GM19467 (cell line): ENCODE results near the gene CLDND1.
A peak's percentile ranks its signal among the peaks of the same experiment; 100 is the strongest.
"Not testable (repeated sequence)": the region's sequence is repeated elsewhere in the genome, so short reads cannot be mapped to it uniquely, and the experiment has no call there.

Experiments used
- ATAC-seq: cut with Tn5 transposase; IDR thresholded peaks from one replicate; pipeline ENCODE4 v1.9.1; 2021; ENCODE audit warnings: mild to moderate bottlenecking, moderate library complexity; ENCODE audit not compliant: unreplicated experiment

Gene CLDND1

DNA sequence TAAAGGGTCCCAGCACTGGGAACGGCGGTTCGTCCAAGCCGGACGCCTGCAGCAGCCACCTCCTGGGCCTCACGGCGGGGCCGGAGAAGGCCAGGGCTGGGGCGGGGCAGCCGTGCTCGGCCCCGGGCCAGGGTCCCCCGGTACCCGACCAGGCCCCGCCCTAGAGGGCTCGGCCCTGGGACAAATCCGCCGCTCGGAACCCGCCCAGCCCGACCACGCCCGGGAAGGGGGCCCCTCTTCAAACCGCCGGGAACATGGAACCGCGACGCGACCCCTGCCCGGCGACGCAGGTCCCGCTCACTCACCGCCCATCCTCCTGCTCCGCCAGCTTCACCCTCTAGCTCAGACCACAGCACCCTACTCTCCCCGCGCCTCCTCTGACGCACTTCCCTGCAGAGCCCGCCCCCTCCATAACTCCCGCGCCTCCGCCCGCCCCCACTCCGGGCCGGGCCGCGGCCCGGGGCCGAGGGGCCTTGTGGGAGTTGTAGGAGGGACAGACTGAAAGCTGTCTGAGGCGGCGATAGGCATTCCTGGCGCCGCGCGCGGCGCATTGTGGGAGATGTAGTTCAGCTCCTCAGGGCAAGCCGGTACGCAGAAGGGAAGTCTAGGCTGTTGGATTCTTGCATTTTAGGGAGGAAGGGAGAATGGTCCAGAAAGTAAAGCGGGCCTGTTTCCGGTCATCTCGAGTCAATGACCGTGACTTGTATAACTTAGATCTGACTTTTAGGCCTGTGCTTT, at the start of gene CLDND1:
CLDND1 (minus strand) TSS at position 359 of the 738 bp plus-strand sequence. CDS start 1,478 bp downstream, outside the sequence.
- peak; percentile 87 for ATAC-seq

DNA sequence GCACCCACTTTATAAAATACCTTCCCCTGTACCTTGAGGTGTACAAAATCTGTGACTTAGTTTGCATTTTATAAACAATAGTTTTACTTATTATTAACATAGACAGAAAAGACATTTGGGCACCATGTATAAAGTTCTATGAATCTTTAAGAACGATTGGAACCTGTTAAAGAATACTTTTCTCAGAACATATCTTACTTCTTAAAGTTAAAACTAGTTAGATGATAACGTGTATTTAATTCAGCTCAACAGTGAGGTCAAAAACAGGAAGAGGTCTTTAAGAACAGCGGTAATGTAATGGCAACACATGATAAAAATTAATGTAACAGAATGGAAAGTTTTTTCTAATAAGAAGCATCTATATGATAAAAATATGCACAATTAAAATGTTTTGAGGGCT, 45.7 kb upstream of the CLDND1 start:
- ATAC-seq, result no peak

GRCh38 chr3:98567666-98568270, 45.1 kb upstream of the CLDND1 start:
- ATAC-seq, result peak; percentile 32

GRCh38 chr3:98565843-98566242, 43.1 kb upstream of the CLDND1 start:
- ATAC-seq, result no peak

DNA sequence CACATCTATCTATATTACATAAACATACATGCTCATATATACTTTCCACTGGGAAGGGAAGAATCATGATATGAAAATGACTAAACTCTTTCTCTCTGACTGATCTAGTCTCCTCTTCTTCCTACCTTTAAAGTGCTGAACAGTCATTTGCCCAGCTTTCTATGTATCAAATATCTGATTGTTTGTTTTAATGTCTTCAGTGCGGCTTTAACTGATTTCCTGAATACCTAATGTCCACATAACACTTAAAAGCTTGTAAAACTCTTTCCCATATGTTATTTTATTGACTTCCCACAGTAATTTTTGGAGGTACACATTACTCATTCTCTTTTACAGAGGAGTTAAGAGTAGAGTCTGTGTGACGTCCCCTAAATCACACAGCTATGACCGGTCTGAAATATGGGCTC, 42.5 kb upstream of the CLDND1 start:
- ATAC-seq, result no peak

- ATAC-seq, result no peak
Observed at GRCh38 chr3:98564282-98565005, 41.7 kb upstream of the CLDND1 start.

- peak; percentile 41 for ATAC-seq
Observed at GRCh38 chr3:98563661-98564281, 41.1 kb upstream of the CLDND1 start.

GRCh38 chr3:98561727-98562521, 39.2 kb upstream of the CLDND1 start:
- no peak for ATAC-seq

GRCh38 chr3:98560911-98561310, 38.2 kb upstream of the CLDND1 start:
- no peak for ATAC-seq

GRCh38 chr3:98559769-98560168, 37.1 kb upstream of the CLDND1 start:
- not testable (repeated sequence) for ATAC-seq

DNA sequence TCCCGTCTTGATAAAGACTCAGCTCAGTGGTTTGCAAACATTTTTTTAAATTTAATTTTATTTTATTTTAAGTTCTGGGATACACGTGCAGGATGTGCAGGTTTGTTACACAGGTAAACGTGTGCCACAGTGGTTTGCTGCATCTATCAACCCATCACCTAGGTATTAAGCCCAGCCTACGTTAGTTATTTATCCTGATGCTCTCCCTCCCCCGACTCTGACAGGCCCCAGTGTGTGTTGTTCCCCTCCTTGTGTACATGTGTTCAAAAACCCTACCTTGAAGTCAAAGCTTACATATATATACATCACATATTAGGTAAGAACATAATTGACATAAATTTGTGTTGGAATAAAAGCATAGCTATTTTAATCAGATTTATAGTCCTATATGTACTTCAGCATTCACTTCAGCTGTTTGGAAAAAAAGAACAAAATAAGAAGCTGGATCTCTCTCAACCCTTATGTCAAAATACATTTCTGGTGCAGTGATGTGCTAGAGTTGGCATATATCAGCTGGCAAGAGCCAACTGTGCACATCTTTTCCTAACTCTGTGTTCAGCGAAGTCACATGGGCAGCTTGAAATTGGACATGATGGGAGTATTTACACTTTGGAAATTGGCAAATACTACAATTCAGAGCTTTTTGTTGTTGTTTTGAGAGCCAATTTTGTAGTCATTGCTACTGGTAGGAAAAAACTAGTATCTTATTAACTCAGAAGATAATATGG, 35.6 kb upstream of the CLDND1 start:
- no peak for ATAC-seq

- ATAC-seq, result no peak
Observed at GRCh38 chr3:98557324-98558010, 34.8 kb upstream of the CLDND1 start.

- ATAC-seq, result peak; percentile 73
Observed at GRCh38 chr3:98556164-98557130, 33.7 kb upstream of the CLDND1 start.

GRCh38 chr3:98555025-98555379, 32.3 kb upstream of the CLDND1 start:
- no peak for ATAC-seq

- ATAC-seq, result no peak
Observed at GRCh38 chr3:98554580-98554979, 31.9 kb upstream of the CLDND1 start.

DNA sequence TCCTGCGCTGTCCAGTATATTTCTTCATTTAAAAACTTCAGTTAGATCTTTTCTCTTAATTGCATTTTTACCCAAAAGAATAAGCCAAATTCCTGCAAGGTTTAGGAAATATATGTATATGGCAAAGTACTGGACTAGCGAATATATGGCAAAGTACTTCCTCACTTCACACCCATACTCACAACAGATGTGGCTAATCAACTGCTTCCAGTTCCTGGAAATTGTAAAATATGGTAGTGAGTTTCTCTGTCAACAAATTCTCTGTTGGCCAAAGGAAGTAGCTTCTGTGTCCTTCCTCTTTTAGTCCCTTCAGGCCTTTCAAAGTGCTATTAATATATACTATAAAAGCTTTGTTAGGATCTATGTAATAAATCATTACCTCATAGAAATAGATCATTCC, 31.1 kb upstream of the CLDND1 start:
- no peak for ATAC-seq

- no peak for ATAC-seq
Observed at GRCh38 chr3:98553021-98553563, 30.4 kb upstream of the CLDND1 start.
